Lower leg skin (tissue), 3 donors: ENCODE data around the gene PPP1R9B.

Experiments
- POLR2A ChIP-seq, 2 donors: fragments of 450-650 bp; IDR thresholded peaks; one replicate each; pipeline ENCODE4 v1.6.1; 2016 to 2017; ENCODE audit warnings: antibody characterized with exemption in 2 of 2, mild to moderate bottlenecking in 1 of 2, moderate library complexity in 1 of 2
- TF ChIP-seq, protein P1 (sequence below), 3 donors: fragments of 450-650 bp; IDR thresholded peaks; one replicate each; pipeline ENCODE4 v1.5.1; 2016; ENCODE audit warnings: antibody characterized with exemption in 3 of 3, mild to moderate bottlenecking in 3 of 3, moderate library complexity in 2 of 3

DNA sequence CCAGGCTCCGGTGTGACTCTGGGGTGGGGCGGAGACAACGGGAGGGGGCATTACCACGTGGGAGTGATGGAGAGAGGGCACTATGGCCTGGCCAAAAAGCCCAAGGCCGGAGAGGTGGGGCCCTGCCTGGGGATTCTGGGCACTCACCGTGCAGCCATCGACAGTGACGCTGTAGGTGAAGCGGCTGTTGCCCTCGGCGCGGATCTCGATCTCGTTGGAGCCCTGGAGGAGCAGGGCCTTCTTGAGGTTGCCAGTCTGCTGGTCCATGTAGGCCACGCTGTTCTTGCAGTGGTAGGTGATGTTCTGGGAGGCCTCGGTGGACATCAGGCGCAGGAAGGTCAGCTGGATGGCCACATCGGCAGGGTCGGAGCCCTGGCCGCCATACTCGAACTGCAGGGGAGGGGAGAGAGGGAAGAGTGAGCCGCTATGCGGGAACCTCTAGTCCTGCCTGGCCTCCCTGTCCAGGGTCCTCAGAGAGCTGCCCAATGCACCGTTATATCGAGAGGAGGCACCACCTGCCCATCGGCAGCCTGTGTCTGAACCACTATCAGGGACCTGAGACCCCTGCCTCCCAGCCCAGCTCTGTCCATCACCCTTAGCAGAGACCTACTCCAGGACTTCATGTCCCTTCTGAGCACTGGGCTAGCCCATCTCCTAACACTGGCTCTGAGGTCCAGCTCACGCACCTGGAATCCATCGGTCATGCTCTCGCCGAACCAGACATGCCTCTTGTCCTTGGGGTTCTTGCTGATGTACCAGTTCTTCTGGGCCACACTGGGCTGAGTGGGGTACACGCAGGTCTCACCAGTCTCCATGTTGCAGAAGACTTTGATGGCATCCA, 35.4 kb upstream of the PPP1R9B start:
- no peak for TF ChIP-seq POLR2A (IDR thresholded peaks at IDR 0.05)
- TF ChIP-seq, protein P1, sequence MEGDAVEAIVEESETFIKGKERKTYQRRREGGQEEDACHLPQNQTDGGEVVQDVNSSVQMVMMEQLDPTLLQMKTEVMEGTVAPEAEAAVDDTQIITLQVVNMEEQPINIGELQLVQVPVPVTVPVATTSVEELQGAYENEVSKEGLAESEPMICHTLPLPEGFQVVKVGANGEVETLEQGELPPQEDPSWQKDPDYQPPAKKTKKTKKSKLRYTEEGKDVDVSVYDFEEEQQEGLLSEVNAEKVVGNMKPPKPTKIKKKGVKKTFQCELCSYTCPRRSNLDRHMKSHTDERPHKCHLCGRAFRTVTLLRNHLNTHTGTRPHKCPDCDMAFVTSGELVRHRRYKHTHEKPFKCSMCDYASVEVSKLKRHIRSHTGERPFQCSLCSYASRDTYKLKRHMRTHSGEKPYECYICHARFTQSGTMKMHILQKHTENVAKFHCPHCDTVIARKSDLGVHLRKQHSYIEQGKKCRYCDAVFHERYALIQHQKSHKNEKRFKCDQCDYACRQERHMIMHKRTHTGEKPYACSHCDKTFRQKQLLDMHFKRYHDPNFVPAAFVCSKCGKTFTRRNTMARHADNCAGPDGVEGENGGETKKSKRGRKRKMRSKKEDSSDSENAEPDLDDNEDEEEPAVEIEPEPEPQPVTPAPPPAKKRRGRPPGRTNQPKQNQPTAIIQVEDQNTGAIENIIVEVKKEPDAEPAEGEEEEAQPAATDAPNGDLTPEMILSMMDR (IDR thresholded peaks at IDR 0.05), result no peak
